Large intestine (tissue), 3 donors: ENCODE results near the gene C12orf75. TPM values are rescaled to one million over a fixed set of nuclear protein-coding genes. Genes with fewer than 3 reads are reported as not detected.

Experiments used
- DNase-seq, 2 donors: peaks; one replicate each; pipeline versions ENCODE4 v3.0.0 to v3.0.0-alpha.2; 2013
- H3K27ac ChIP-seq: one replicate; pipeline ENCODE4 v1.5.1; 2013; ENCODE audit warnings: low read length
- H3K27me3 ChIP-seq: 2 replicates; pipeline ENCODE4 v1.6.1; 2013; ENCODE audit warnings: low read length; ENCODE audit not compliant: control insufficient read depth, insufficient read depth
- H3K36me3 ChIP-seq: 2 replicates; pipeline ENCODE4 v1.6.1; 2013; ENCODE audit warnings: low read length; ENCODE audit not compliant: control insufficient read depth, insufficient read depth
- H3K4me1 ChIP-seq: one replicate; pipeline ENCODE4 v1.6.1; 2013; ENCODE audit warnings: low read length; ENCODE audit not compliant: control insufficient read depth, insufficient read depth
- H3K4me3 ChIP-seq: one replicate; pipeline ENCODE4 v1.5.1; 2013; ENCODE audit warnings: low read length
- H3K9me3 ChIP-seq: one replicate; pipeline ENCODE4 v1.6.1; 2013; ENCODE audit warnings: mild to moderate bottlenecking, low read depth, low read length, moderate library complexity; ENCODE audit not compliant: control insufficient read depth
- WGBS: methylation state at CpG from one replicate; pipeline ENCODE4 v1.1.5; 2013; ENCODE audit warnings: low lambda C conversion rate; ENCODE audit not compliant: insufficient coverage; 5-methylcytosine and 5-hydroxymethylcytosine counted together
- polyA plus RNA-seq: library from polyadenylated mRNA; unstranded; fragments of 120-200 nt; gene quantifications from one replicate; pipeline ENCODE4 v1.2.1, GENCODE V29; 2013

C12orf75 gene
- polyA plus RNA-seq, 1 donor: 31.2 TPM

GRCh38 chr12:105348142-105348541 lies 17.7 kb downstream of the C12orf75 start:
- DNase-seq: no peak
- Histone ChIP-seq H3K4me1 (no peaks in the 10 kb centered on the region), H3K27ac (no peak overlapping the region), H3K4me3 (no peak overlapping the region), H3K36me3 (no peaks in the 10 kb centered on the region), H3K27me3 (no peaks in the 10 kb centered on the region), H3K9me3 (no peaks in the 10 kb centered on the region)
- 85% methylated on average over 2 of the region's 3 CpGs for WGBS

DNA sequence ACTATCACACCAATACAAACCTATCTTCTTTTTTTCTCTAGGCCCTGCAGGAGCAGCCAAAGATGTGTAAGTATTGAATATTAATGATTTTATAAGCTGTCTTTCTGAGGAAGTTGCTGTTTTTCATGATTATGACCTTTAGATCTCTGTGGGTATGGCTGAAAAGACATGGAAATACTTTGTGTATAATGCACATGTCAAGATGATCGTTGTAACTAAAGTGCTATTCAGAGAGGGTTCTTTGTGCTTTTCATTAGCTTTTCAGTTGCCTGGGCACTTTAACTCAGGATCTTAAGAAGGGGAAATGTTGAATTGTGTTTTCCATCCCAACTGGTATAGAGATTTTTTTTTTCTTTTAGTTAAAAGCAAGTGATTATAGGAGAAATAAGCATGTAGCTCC lies 18.1 kb downstream of the C12orf75 start:
- no peak for DNase-seq
- Histone ChIP-seq H3K9me3 (no peaks in the 10 kb centered on the region), H3K4me1 (no peaks in the 10 kb centered on the region), H3K4me3 (no peak overlapping the region), H3K27me3 (no peaks in the 10 kb centered on the region), H3K36me3 (no peaks in the 10 kb centered on the region), H3K27ac (no peak overlapping the region)
- WGBS: no CpG with 5 or more reads among the region's 1 CpG

DNA sequence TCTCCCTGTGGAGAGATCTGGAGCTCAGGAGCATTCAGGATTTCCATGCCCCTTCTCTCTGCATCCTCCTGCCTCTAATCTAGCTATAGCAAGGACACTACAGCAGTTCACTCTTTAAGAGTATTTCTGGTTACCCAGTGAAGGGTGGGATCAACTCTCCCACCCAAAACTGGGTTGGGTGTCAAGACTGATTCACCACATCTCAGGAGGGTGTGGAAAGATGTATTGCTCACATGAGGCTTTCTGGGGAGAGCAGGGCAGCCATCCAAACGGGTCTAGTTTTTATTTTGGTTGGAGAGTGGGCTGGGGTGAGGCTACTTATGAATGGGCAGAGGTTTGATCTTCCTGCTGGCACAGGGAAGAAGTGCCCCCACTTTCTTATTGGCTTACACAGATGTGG lies 18.6 kb downstream of the C12orf75 start:
- no peaks in the 10 kb centered on the region for H3K27me3 ChIP-seq
- no CpG with 5 or more reads among the region's 1 CpG for WGBS
- DNase-seq: no peak

DNA sequence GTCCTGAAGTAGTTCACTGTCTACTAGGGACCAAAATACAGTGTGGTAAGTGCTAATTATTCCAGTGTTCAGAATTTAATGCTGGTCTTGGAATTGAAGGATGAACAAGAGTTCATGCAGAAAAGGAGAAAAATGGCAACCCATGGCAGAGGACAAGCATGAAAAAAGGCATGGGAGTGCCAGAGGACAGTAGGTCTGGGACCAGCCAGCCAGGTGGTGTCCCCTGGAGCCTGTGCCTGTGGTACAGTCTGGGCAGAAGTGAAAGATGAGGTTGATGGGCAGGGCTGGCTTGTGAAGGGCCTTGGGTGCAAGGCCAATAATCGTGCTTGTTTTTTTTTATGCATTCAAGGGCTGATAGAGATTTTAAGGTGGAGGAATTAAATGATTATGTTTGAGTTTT lies 21.0 kb downstream of the C12orf75 start:
- no peak overlapping the region for H3K27ac ChIP-seq
- DNase-seq: no peak
- WGBS: 100% methylated on average over 1 of the region's 1 CpG
- H3K4me3 ChIP-seq: no peak overlapping the region
- no peaks in the 10 kb centered on the region for H3K4me1 ChIP-seq
- no peaks in the 10 kb centered on the region for H3K27me3 ChIP-seq
- H3K9me3 ChIP-seq: no peaks in the 10 kb centered on the region
- no peaks in the 10 kb centered on the region for H3K36me3 ChIP-seq

More for the DNA sequence above, 18.6 kb downstream of the C12orf75 start:
- Histone ChIP-seq H3K9me3 (no peaks in the 10 kb centered on the region), H3K36me3 (no peaks in the 10 kb centered on the region), H3K4me1 (no peaks in the 10 kb centered on the region), H3K4me3 (no peak overlapping the region), H3K27ac (no peak overlapping the region)

GRCh38 chr12:105352052-105352451 lies 21.6 kb downstream of the C12orf75 start:
- H3K4me1 ChIP-seq: peaks cover 2% of the 10 kb centered on the region

GRCh38 chr12:105352940-105353635 lies 22.6 kb downstream of the C12orf75 start:
- WGBS: 100% methylated on average over 3 of the region's 9 CpGs
- H3K27ac ChIP-seq: no peak overlapping the region
- H3K9me3 ChIP-seq: no peaks in the 10 kb centered on the region
- no peaks in the 10 kb centered on the region for H3K36me3 ChIP-seq
- no peak overlapping the region for H3K4me3 ChIP-seq
- peaks cover 3% of the 10 kb centered on the region for H3K4me1 ChIP-seq
- H3K27me3 ChIP-seq: no peaks in the 10 kb centered on the region
- DNase-seq: no peak

More at GRCh38 chr12:105352052-105352451, 21.6 kb downstream of the C12orf75 start:
- Histone ChIP-seq H3K27ac (no peak overlapping the region), H3K4me3 (no peak overlapping the region), H3K9me3 (no peaks in the 10 kb centered on the region), H3K27me3 (no peaks in the 10 kb centered on the region), H3K36me3 (no peaks in the 10 kb centered on the region)
- no peak for DNase-seq
- WGBS: 100% methylated on average over 1 of the region's 4 CpGs

- Histone ChIP-seq H3K36me3 (no peaks in the 10 kb centered on the region), H3K4me3 (no peak overlapping the region), H3K4me1 (peaks cover 3% of the 10 kb centered on the region), H3K9me3 (no peaks in the 10 kb centered on the region), H3K27ac (no peak overlapping the region), H3K27me3 (no peaks in the 10 kb centered on the region)
- DNase-seq: no peak
Observed at GRCh38 chr12:105355752-105356151, 25.3 kb downstream of the C12orf75 start.

DNA sequence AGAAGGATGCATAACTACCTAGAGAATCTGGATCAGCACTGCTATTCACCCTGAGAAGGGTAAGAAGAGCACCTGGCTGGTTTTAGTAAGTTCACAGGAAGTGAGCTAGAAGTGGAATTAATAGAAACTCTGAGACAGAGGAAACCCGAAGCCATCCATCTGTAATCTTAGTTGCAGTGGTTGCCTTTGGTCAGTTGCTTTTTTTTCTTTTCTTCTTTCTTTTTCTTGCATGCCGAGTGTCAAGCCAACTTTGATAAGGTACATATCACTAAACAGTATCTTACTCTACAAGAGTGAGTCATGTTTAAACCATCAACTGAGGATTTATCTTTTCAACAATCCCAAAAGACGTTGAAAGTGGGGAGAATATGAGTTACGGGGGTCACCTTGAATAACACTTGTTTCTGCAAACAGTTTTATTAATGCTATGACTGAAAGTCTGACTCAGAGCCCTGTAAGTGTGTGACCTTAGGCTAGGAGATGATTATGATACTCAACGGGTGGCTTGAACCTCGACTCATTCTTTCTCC lies 26.7 kb downstream of the C12orf75 start:
- H3K9me3 ChIP-seq: no peaks in the 10 kb centered on the region
- no peaks in the 10 kb centered on the region for H3K27me3 ChIP-seq
- H3K36me3 ChIP-seq: no peaks in the 10 kb centered on the region
- DNase-seq: peak; percentile 23 to 57
- H3K4me3 ChIP-seq: no peak overlapping the region
- H3K27ac ChIP-seq: peak overlapping the region; percentile 40
- peaks cover 3% of the 10 kb centered on the region for H3K4me1 ChIP-seq
- WGBS: 63% methylated on average over 2 of the region's 6 CpGs

GRCh38 chr12:105358789-105359188 lies 28.3 kb downstream of the C12orf75 start:
- Histone ChIP-seq H3K27me3 (no peaks in the 10 kb centered on the region), H3K4me1 (peaks cover 3% of the 10 kb centered on the region), H3K4me3 (no peak overlapping the region), H3K36me3 (no peaks in the 10 kb centered on the region), H3K27ac (no peak overlapping the region), H3K9me3 (no peaks in the 10 kb centered on the region)
- WGBS: 89% methylated on average over 5 of the region's 7 CpGs
- no peak for DNase-seq

DNA sequence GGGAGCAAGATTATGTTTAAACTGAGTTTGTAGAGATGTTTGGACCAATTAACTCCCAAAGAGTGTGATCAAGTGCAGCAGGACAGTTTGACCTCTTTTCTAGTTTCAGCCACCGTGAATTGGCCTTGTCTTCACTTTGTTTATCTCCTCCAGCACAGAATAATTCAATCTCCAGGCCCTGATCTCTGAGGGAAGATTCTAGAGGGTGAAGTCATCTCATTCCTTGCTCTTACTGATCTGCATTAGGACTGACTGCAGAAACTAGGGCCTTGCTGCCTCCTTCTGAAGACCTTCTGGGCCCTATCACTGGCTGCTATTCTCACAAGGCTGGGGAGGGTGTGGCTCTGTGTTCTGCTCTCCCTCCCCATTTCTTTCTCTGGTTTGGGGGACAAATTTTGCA lies 29.4 kb downstream of the C12orf75 start:
- no CpG with 5 or more reads among the region's 1 CpG for WGBS
- no peaks in the 10 kb centered on the region for H3K36me3 ChIP-seq
- H3K27me3 ChIP-seq: no peaks in the 10 kb centered on the region
- H3K27ac ChIP-seq: no peak overlapping the region
- no peaks in the 10 kb centered on the region for H3K9me3 ChIP-seq
- H3K4me1 ChIP-seq: peaks cover 3% of the 10 kb centered on the region
- no peak overlapping the region for H3K4me3 ChIP-seq
- DNase-seq: no peak

DNA sequence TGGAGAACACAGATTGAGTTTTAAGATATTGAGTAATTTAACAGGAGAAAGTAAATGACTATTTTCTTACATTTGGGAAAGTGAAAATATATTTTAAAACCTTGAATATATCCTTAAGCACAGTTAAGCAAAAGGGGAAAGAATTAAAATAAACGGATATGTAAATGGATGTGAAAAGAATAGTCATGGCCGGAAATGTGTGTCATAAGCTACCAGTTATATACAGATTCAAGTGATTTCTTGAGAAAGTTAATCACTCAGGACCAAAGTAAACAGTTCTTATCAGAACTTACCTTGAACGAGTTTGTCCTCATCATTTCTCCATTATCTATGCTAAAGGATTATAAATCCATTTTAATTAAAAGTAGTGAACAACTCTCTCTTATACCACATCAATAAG lies 33.4 kb downstream of the C12orf75 start:
- no peak overlapping the region for H3K27ac ChIP-seq
- no peak overlapping the region for H3K4me3 ChIP-seq
- H3K9me3 ChIP-seq: no peaks in the 10 kb centered on the region
- 100% methylated on average over 2 of the region's 3 CpGs for WGBS
- no peaks in the 10 kb centered on the region for H3K27me3 ChIP-seq
- H3K4me1 ChIP-seq: no peaks in the 10 kb centered on the region
- no peak for DNase-seq
- no peaks in the 10 kb centered on the region for H3K36me3 ChIP-seq
